HepG2 (cell line): ENCODE data around the gene CASP4. TPM values are rescaled to one million over a fixed set of nuclear protein-coding genes. Genes with fewer than 3 reads are reported as not detected.
A peak's percentile ranks its signal among the peaks of the same experiment; 100 is the strongest.

ENCODE experiments used
- ATAC-seq: fragments of 200-7000 bp; cut with Tn5 transposase; 3 replicates; pipeline ENCODE4 v1.9.1; 2020; ENCODE audit warnings: mild to moderate bottlenecking, moderate library complexity
- BruUV-seq: library from RNA; stranded (reverse); fragments of 400-500 nt; replicated peaks from 2 replicates; lab custom pipeline; 2021; lab: Mats Ljungman, UMichigan
- CTCF ChIA-PET: fragments of 300-600 bp; formaldehyde crosslinking; extraction: SDS; loops from one replicate; lab custom pipeline; 2021; ENCODE audit warnings: low total read pairs, inconsistent platforms, low intra/inter-chr PET ratio; lab: Yijun Ruan, JAX
- POLR2A ChIA-PET: fragments of 350-600 bp; sonication (Branson Sonifier 250); formaldehyde crosslinking; loops from one replicate; lab custom pipeline; 2020; ENCODE audit warnings: antibody characterized with exemption, inconsistent platforms; lab: Yijun Ruan, JAX
- DNase-seq: peaks from one replicate; pipeline ENCODE4 v3.0.0-alpha.2; 2015; ENCODE audit warnings: low spot score
- FAIRE-seq: peaks from 3 replicates; lab custom pipeline; 2011; peaks lifted over from hg19 to GRCh38; lab: Jason Lieb, UNC
- H2AFZ ChIP-seq: one replicate; pipeline ENCODE4 v1.6.1; 2011; ENCODE audit warnings: low read length, inconsistent platforms
- H3K27ac ChIP-seq: fragments of 300-600 bp; 3 replicates; pipeline ENCODE4 v1.8.0; 2011; ENCODE audit warnings: mixed run types, mild to moderate bottlenecking, mixed read lengths, low read length, inconsistent platforms; ENCODE audit not compliant: insufficient read depth; ENCODE audit errors: extremely low read length
- H3K27me3 ChIP-seq, 2 experiments: fragments of 200-600 bp in 1 of 2; 2 replicates in 1 of 2; 3 replicates in 1 of 2; pipeline versions ENCODE4 v1.6.0 to v1.8.0; 2011; ENCODE audit warnings: low read length in 2 of 2, mild to moderate bottlenecking in 2 of 2, moderate library complexity in 2 of 2, inconsistent platforms in 1 of 2; ENCODE audit not compliant: insufficient read depth in 2 of 2, control insufficient read depth in 1 of 2
- H3K36me3 ChIP-seq, 2 experiments: fragments of 200-600 bp in 1 of 2; replicated peaks in 1 of 2; 2 replicates in 1 of 2; 3 replicates in 1 of 2; pipeline versions ENCODE4 v1.5.1 to v1.8.0; 2011; ENCODE audit warnings: low read length in 2 of 2, inconsistent platforms in 1 of 2; ENCODE audit not compliant: insufficient read depth in 2 of 2, control insufficient read depth in 1 of 2
- H3K4me1 ChIP-seq: 2 replicates; pipeline ENCODE4 v1.5.1; 2012; ENCODE audit warnings: low read length, inconsistent platforms; ENCODE audit not compliant: insufficient read depth
- H3K4me2 ChIP-seq: 2 replicates; pipeline ENCODE4 v1.6.0; 2011; ENCODE audit warnings: low read depth, low read length, inconsistent platforms
- H3K4me3 ChIP-seq, 3 experiments: fragments of 200-600 bp in 1 of 3; sonication (generic), shearing (Covaris generic) in 1 of 3; replicated peaks in 1 of 3; 2 replicates each; pipeline ENCODE4 v1.5.1; 2011 to 2016; ENCODE audit warnings: low read length in 3 of 3, inconsistent platforms in 2 of 3, low read depth in 2 of 3, mild to moderate bottlenecking in 2 of 3, control low read depth in 1 of 3, mixed read lengths in 1 of 3; ENCODE audit not compliant: insufficient read depth in 1 of 3
- H3K79me2 ChIP-seq: one replicate; pipeline ENCODE4 v1.6.1; 2011; ENCODE audit warnings: low read length, inconsistent platforms; ENCODE audit not compliant: insufficient read depth
- H3K9ac ChIP-seq: 2 replicates; pipeline ENCODE4 v1.6.0; 2011; ENCODE audit warnings: mild to moderate bottlenecking, low read depth, low read length, inconsistent platforms; ENCODE audit not compliant: insufficient read depth
- H3K9me3 ChIP-seq: 2 replicates; pipeline ENCODE4 v1.5.1; 2012; ENCODE audit warnings: mild to moderate bottlenecking, low read length
- H4K20me1 ChIP-seq: 2 replicates; pipeline ENCODE4 v1.6.0; 2011; ENCODE audit warnings: inconsistent platforms, mild to moderate bottlenecking, low read length, moderate library complexity; ENCODE audit not compliant: insufficient read depth
- CBX5 ChIP-seq: sonication (generic); formaldehyde crosslinking; IDR thresholded peaks from 2 replicates; pipeline ENCODE4 v1.4.0; 2020; ENCODE audit warnings: missing genetic modification reagents, borderline replicate concordance
- FOXA1 ChIP-seq, 2 experiments: fragments of 450-650 bp in 1 of 2; sonication (generic) in 1 of 2; formaldehyde crosslinking in 1 of 2; IDR thresholded peaks; 2 replicates each; pipeline versions ENCODE4 v1.4.0 to v1.6.1; 2016 to 2020; ENCODE audit warnings: missing genetic modification reagents in 1 of 2
- FOXA3 ChIP-seq: IDR thresholded peaks from 2 replicates; pipeline ENCODE4 v1.6.1; 2016; ENCODE audit warnings: missing genetic modification reagents, missing compliant biosample characterization
- FOXK1 ChIP-seq: sonication (generic); formaldehyde crosslinking; IDR thresholded peaks from 2 replicates; pipeline ENCODE4 v1.4.0; 2020; ENCODE audit warnings: low read depth, missing genetic modification reagents, borderline replicate concordance
- FOXP1 ChIP-seq, 2 experiments: fragments of 450-650 bp in 1 of 2; IDR thresholded peaks; 2 replicates each; pipeline ENCODE4 v1.6.1; 2017 to 2018; ENCODE audit warnings: antibody characterized with exemption in 1 of 2
- GATAD2A ChIP-seq: IDR thresholded peaks from 2 replicates; pipeline ENCODE4 v1.6.1; 2016
- HDAC1 ChIP-seq: sonication (generic); formaldehyde crosslinking; IDR thresholded peaks from 2 replicates; pipeline ENCODE4 v1.5.1; 2020; ENCODE audit warnings: mild to moderate bottlenecking, missing genetic modification reagents
- KLF15 ChIP-seq: sonication (generic); formaldehyde crosslinking; IDR thresholded peaks from 2 replicates; pipeline ENCODE4 v1.8.1; 2023; ENCODE audit warnings: borderline replicate concordance, mild to moderate bottlenecking, inconsistent platforms, missing genetic modification reagents, mixed read lengths
- NR2C2 ChIP-seq: sonication (generic); formaldehyde crosslinking; IDR thresholded peaks from 2 replicates; pipeline ENCODE4 v1.4.0; 2020; ENCODE audit warnings: missing genetic modification reagents, mild to moderate bottlenecking, moderate library complexity, borderline replicate concordance
- ZFP37 ChIP-seq: sonication (generic); formaldehyde crosslinking; IDR thresholded peaks from 2 replicates; pipeline ENCODE4 v1.4.0; 2020; ENCODE audit warnings: missing genetic modification reagents, borderline replicate concordance
- ZNF33B ChIP-seq: sonication (generic); formaldehyde crosslinking; IDR thresholded peaks from 2 replicates; pipeline ENCODE4 v1.5.1; 2020; ENCODE audit warnings: mild to moderate bottlenecking, missing genetic modification reagents
- in situ Hi-C: cut with HindIII; loops from 2 replicates; pipeline ENCODE4 v1.10.0; 2017; ENCODE audit warnings: low pct_unique_long_range_greater_than_20kb; ENCODE audit not compliant: extremely low pct_ligation_motif_present
- intact Hi-C: fragments of 100-400 bp; cut with micrococcal nuclease; formaldehyde crosslinking; loops from one replicate; pipeline ENCODE4 v1.10.0; 2022; ENCODE audit not compliant: unreplicated experiment
- polyA plus RNA-seq, 8 experiments: library from polyadenylated mRNA; depleted of rRNA in 3 of 8; stranded (reverse) in 7 of 8; unstranded in 1 of 8; fragments of >200 nt; fragmentation: Illumina TruSeq in 4 of 8; extraction: Trizol in 4 of 8; gene quantifications; 2 replicates each; pipeline versions ENCODE4 v1.2.1 to v1.2.3, GENCODE V29; 2011 to 2016; ENCODE audit warnings: low read depth in 4 of 8, missing spikeins in 1 of 8, mixed read lengths in 1 of 8; ENCODE audit not compliant: insufficient read depth in 1 of 8
- total RNA-seq, 5 experiments: library from RNA; depleted of rRNA; stranded (reverse); fragments of >200 nt; fragmentation: Illumina TruSeq; extraction: Trizol; gene quantifications; 2 replicates each; pipeline ENCODE4 v1.2.3, GENCODE V29; 2016; ENCODE audit warnings: low read depth in 1 of 5
- TF ChIP-seq, protein P1 (sequence below): IDR thresholded peaks from 2 replicates; pipeline ENCODE4 v1.6.1; 2012; ENCODE audit warnings: low read length, improper control_type of control experiment
- TF ChIP-seq, protein P2 (sequence below), 2 experiments: fragments of 450-650 bp in 1 of 2; sonication (generic) in 1 of 2; formaldehyde crosslinking; IDR thresholded peaks; 2 replicates each; pipeline versions ENCODE4 v1.5.0 to v1.8.0; 2020 to 2022; ENCODE audit warnings: mild to moderate bottlenecking in 1 of 2, missing genetic modification reagents in 1 of 2
- TF ChIP-seq, protein P3 (sequence below): sonication (generic); formaldehyde crosslinking; IDR thresholded peaks from 2 replicates; pipeline ENCODE4 v1.4.0; 2020; ENCODE audit warnings: missing genetic modification reagents

The CASP4 gene
- total and polyA plus RNA-seq, 2 of the 13 experiments (the other 11 are each of a cell fraction or from before 2014, with no cell fraction given) = 56.4 to 69.8 TPM

DNA sequence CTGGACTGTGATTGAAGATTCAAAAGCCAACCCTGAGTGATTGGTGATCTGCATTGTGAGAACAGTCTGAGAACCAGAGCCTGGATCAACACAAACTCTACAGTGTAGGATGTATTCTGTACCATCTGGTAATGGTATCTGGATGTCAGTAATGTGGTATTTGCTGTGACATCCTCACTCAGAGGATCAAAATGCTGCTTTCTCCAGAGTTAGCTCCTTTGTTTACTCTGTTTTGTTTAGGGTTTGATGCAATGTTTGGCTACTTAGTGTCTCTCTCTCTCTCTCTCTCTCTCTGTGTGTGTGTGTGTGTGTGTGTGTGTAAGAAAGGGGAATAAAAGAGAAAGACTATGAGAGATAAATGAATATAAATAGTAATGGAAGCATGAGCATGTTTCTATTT, 24.3 kb downstream of the CASP4 start:
- Histone ChIP-seq H3K4me2 (no peak overlapping the region), H4K20me1 (no peaks in the 10 kb centered on the region), H2AFZ (no peak overlapping the region), H3K36me3 (peaks cover 1 to 14% of the 10 kb centered on the region in 2 experiments; a peak in 2 of 5 replicates), H3K4me3 (no peak overlapping the region), H3K27me3 (no peaks in the 10 kb centered on the region), H3K9ac (no peak overlapping the region), H3K4me1 (peaks cover 15% of the 10 kb centered on the region), H3K9me3 (no peaks in the 10 kb centered on the region), H3K79me2 (no peaks in the 10 kb centered on the region), H3K27ac (no peak overlapping the region)
- ChIA-PET POLR2A (interaction anchor here (1.1 kb wide), 1 partner anchor 26 kb away, joined by 4 read pairs; no protein-coding TSS in a partner anchor), CTCF (no interaction called here)
- TF ChIP-seq KLF15 (CRISPR knock-in tag) (no peak), FOXA3 (CRISPR knock-in tag) (peak; percentile 68; the same call in 1 of the 2 replicates), CBX5 (CRISPR knock-in tag) (no peak), HDAC1 (no peak), ZNF33B (CRISPR knock-in tag) (no peak), FOXP1 (IDR thresholded peaks at IDR 0.05) (peak; percentile 65; the same call in 1 of the 2 replicates), FOXP1 (CRISPR knock-in tag; IDR thresholded peaks at IDR 0.05) (peak; percentile 86), ZFP37 (no peak), FOXK1 (0 out of 2 replicates have a peak, but pooled peaks have one; percentile 48), GATAD2A (CRISPR knock-in tag) (peak; percentile 52), NR2C2 (CRISPR knock-in tag) (0 out of 2 replicates have a peak, but pooled peaks have one; percentile 18), FOXA1 (IDR thresholded peaks at IDR 0.05) (0 out of 2 replicates have a peak, but pooled peaks have one; percentile 30), FOXA1 (CRISPR knock-in tag; IDR thresholded peaks at IDR 0.05) (0 out of 2 replicates have a peak, but pooled peaks have one; percentile 7)
- TF ChIP-seq, protein P1, sequence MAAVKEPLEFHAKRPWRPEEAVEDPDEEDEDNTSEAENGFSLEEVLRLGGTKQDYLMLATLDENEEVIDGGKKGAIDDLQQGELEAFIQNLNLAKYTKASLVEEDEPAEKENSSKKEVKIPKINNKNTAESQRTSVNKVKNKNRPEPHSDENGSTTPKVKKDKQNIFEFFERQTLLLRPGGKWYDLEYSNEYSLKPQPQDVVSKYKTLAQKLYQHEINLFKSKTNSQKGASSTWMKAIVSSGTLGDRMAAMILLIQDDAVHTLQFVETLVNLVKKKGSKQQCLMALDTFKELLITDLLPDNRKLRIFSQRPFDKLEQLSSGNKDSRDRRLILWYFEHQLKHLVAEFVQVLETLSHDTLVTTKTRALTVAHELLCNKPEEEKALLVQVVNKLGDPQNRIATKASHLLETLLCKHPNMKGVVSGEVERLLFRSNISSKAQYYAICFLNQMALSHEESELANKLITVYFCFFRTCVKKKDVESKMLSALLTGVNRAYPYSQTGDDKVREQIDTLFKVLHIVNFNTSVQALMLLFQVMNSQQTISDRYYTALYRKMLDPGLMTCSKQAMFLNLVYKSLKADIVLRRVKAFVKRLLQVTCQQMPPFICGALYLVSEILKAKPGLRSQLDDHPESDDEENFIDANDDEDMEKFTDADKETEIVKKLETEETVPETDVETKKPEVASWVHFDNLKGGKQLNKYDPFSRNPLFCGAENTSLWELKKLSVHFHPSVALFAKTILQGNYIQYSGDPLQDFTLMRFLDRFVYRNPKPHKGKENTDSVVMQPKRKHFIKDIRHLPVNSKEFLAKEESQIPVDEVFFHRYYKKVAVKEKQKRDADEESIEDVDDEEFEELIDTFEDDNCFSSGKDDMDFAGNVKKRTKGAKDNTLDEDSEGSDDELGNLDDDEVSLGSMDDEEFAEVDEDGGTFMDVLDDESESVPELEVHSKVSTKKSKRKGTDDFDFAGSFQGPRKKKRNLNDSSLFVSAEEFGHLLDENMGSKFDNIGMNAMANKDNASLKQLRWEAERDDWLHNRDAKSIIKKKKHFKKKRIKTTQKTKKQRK = no peak
- TF ChIP-seq, protein P2, sequence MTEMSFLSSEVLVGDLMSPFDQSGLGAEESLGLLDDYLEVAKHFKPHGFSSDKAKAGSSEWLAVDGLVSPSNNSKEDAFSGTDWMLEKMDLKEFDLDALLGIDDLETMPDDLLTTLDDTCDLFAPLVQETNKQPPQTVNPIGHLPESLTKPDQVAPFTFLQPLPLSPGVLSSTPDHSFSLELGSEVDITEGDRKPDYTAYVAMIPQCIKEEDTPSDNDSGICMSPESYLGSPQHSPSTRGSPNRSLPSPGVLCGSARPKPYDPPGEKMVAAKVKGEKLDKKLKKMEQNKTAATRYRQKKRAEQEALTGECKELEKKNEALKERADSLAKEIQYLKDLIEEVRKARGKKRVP (CRISPR knock-in tag; IDR thresholded peaks at IDR 0.05) = peak in 1 of 2 experiments; percentile 82; a peak in 2 of 4 replicates
- TF ChIP-seq, protein P3, sequence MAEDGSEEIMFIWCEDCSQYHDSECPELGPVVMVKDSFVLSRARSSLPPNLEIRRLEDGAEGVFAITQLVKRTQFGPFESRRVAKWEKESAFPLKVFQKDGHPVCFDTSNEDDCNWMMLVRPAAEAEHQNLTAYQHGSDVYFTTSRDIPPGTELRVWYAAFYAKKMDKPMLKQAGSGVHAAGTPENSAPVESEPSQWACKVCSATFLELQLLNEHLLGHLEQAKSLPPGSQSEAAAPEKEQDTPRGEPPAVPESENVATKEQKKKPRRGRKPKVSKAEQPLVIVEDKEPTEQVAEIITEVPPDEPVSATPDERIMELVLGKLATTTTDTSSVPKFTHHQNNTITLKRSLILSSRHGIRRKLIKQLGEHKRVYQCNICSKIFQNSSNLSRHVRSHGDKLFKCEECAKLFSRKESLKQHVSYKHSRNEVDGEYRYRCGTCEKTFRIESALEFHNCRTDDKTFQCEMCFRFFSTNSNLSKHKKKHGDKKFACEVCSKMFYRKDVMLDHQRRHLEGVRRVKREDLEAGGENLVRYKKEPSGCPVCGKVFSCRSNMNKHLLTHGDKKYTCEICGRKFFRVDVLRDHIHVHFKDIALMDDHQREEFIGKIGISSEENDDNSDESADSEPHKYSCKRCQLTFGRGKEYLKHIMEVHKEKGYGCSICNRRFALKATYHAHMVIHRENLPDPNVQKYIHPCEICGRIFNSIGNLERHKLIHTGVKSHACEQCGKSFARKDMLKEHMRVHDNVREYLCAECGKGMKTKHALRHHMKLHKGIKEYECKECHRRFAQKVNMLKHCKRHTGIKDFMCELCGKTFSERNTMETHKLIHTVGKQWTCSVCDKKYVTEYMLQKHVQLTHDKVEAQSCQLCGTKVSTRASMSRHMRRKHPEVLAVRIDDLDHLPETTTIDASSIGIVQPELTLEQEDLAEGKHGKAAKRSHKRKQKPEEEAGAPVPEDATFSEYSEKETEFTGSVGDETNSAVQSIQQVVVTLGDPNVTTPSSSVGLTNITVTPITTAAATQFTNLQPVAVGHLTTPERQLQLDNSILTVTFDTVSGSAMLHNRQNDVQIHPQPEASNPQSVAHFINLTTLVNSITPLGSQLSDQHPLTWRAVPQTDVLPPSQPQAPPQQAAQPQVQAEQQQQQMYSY (CRISPR knock-in tag) = no peak
- BruUV-seq = no TSS peak
- FAIRE-seq = no peak
- ATAC-seq = peak; percentile 72
- intact Hi-C loops = loop anchor here (10.0 kb wide), 1 partner anchor 371 kb away; no protein-coding TSS in a partner anchor
- peak; percentile 22 for DNase-seq
- in situ Hi-C loops = no loop called here
